GM19467 (cell line): ENCODE results near the gene MLH1.
A peak's percentile ranks its signal among the peaks of the same experiment; 100 is the strongest.
"Not testable (repeated sequence)": the region's sequence is repeated elsewhere in the genome, so short reads cannot be mapped to it uniquely, and the experiment has no call there.

Experiments
- ATAC-seq: cut with Tn5 transposase; IDR thresholded peaks from one replicate; pipeline ENCODE4 v1.9.1; 2021; ENCODE audit warnings: mild to moderate bottlenecking, moderate library complexity; ENCODE audit not compliant: unreplicated experiment

MLH1 gene

GRCh38 chr3:37032961-37033360 lies 39.6 kb downstream of the MLH1 start:
- no peak for ATAC-seq

GRCh38 chr3:37037352-37037751 lies 44.0 kb downstream of the MLH1 start:
- ATAC-seq: no peak

GRCh38 chr3:37039161-37039846 lies 46.0 kb downstream of the MLH1 start:
- no peak for ATAC-seq

GRCh38 chr3:37040231-37040630 lies 46.9 kb downstream of the MLH1 start:
- no peak for ATAC-seq

- ATAC-seq: no peak
These were observed 48.4 kb downstream of the MLH1 start for GRCh38 chr3:37041546-37042195.

- not testable (repeated sequence) for ATAC-seq
These were observed 49.4 kb downstream of the MLH1 start for GRCh38 chr3:37042712-37043111.

- ATAC-seq: no peak
These were observed 57.0 kb downstream of the MLH1 start for GRCh38 chr3:37050282-37050681.

- ATAC-seq: no peak
These were observed 59.5 kb downstream of the MLH1 start for GRCh38 chr3:37052860-37053259.

- no peak for ATAC-seq
These were observed 60.0 kb downstream of the MLH1 start for GRCh38 chr3:37053337-37053736.

GRCh38 chr3:37053753-37054152 lies 60.4 kb downstream of the MLH1 start:
- no peak for ATAC-seq

GRCh38 chr3:37054370-37054769 lies 61.1 kb downstream of the MLH1 start:
- peak; percentile 48 for ATAC-seq

- not testable (repeated sequence) for ATAC-seq
These were observed 61.8 kb downstream of the MLH1 start for GRCh38 chr3:37055077-37055476.

- ATAC-seq: no peak
These were observed 63.5 kb downstream of the MLH1 start for GRCh38 chr3:37056826-37057225.

- no peak for ATAC-seq
These were observed 64.8 kb downstream of the MLH1 start for GRCh38 chr3:37058117-37058516.

- no peak for ATAC-seq
These were observed 71.4 kb downstream of the MLH1 start for GRCh38 chr3:37064747-37065146.

GRCh38 chr3:37067577-37067976 lies 74.3 kb downstream of the MLH1 start:
- ATAC-seq: no peak

GRCh38 chr3:37068031-37068430 lies 74.7 kb downstream of the MLH1 start:
- ATAC-seq: no peak

- no peak for ATAC-seq
These were observed 78.6 kb downstream of the MLH1 start for GRCh38 chr3:37071921-37072320.

- ATAC-seq: no peak
These were observed 79.6 kb downstream of the MLH1 start for GRCh38 chr3:37072892-37073291.

GRCh38 chr3:37074178-37074577 lies 80.9 kb downstream of the MLH1 start:
- ATAC-seq: no peak

- no peak for ATAC-seq
These were observed 82.6 kb downstream of the MLH1 start for GRCh38 chr3:37075955-37076354.

- no peak for ATAC-seq
These were observed 89.0 kb downstream of the MLH1 start for GRCh38 chr3:37082317-37082716.

GRCh38 chr3:37086918-37087317 lies 93.6 kb downstream of the MLH1 start:
- no peak for ATAC-seq
